GM18499 (cell line): Measurements from ENCODE around the gene SF3B6.
"Not testable (repeated sequence)": the region's sequence is repeated elsewhere in the genome, so short reads cannot be mapped to it uniquely, and the experiment has no call there.

Experiments
- ATAC-seq: cut with Tn5 transposase; IDR thresholded peaks from one replicate; pipeline ENCODE4 v1.9.1; 2021; ENCODE audit warnings: moderate number of reproducible peaks; ENCODE audit not compliant: insufficient read depth, unreplicated experiment

SF3B6 gene

DNA sequence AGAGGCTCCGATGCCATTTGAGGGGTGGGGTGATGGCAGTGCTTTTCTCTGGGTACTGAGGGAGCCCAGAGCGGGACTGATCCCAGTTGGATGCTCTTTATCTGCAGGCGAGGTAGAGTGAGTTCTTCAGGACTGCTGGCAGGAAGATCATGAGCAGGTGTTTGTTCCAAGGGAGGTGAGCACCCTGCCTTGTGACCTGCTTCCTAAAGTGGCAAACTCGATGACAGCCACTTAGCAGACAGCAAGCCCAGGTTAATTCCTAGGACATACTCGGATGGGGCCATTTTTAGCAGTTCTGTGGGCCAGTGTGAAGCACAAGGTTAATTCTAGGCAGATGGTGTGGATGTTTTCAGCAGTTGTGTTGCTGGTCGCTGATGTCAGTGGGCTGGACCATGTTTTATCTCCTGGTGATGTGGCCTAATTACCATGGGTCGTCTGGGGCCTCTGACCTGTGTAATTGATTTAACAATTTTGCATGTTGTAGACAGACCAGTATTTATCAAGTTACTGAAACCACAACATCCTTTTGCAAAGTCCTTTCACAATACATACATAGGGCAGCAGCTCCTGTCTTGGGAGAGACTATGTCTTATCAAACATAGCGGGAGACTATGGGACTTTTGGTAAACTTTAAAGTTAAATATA is 21.6 kb downstream of the SF3B6 start:
- ATAC-seq: no peak

DNA sequence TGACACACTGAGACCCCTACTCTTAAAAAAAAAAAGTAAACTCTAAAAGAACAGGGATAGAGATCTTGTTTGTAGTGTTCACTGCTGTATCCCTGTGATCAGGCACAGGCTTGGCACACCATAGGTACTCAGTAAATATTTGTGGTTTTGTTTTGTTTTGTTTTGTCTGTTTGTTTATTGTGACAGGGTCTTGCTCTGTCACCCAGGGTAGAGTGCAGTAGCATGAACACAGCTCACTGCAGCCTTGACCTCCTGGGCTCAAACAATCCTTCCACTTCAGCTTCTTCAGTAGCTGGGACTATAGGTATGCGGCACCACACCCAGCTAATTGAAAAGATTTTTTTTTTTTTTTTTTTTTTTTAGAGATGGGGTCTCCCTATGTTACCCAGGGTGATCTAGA is 23.2 kb downstream of the SF3B6 start:
- ATAC-seq: no peak

DNA sequence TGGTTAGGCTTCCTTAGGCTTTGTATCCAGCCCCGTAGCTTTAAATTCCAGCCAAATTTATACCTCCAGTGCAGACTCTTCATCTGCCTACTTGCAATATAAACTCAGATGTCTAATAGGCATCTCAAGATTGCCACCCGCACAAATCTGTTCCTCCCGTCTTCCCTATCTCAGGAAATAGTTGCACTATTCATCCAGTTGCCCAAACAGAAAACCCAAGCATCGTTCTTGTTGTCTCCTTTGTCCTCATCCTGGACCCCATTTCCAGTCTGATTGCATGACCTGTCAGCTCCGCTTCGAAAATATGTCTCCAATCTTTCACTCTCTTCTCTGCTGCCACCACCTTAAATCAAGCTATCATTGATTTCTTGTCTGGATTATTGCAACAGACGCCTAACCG is 24.3 kb downstream of the SF3B6 start:
- no peak for ATAC-seq

- no peak for ATAC-seq
Observed at GRCh38 chr2:24050041-24050979, 25.8 kb downstream of the SF3B6 start.

GRCh38 chr2:24049485-24050021 is 26.6 kb downstream of the SF3B6 start, which contains the start of gene FKBP1B:
FKBP1B (plus strand) TSS chr2:24049741; CDS start chr2:24049850, 109 bp downstream.
- ATAC-seq: no peak

- ATAC-seq: no peak
Observed at GRCh38 chr2:24048769-24049484, 27.2 kb downstream of the SF3B6 start.

GRCh38 chr2:24047703-24048033 is 28.5 kb downstream of the SF3B6 start:
- ATAC-seq: no peak

GRCh38 chr2:24046930-24047702 is 29.0 kb downstream of the SF3B6 start, which contains the start of gene WDCP:
WDCP (minus strand) TSS chr2:24047391; CDS start chr2:24039494, 7,897 bp downstream.
- ATAC-seq: peak; percentile 95

GRCh38 chr2:24046599-24046929 is 29.6 kb downstream of the SF3B6 start:
- ATAC-seq: no peak

GRCh38 chr2:24045511-24046508 is 30.3 kb downstream of the SF3B6 start:
- ATAC-seq: no peak

DNA sequence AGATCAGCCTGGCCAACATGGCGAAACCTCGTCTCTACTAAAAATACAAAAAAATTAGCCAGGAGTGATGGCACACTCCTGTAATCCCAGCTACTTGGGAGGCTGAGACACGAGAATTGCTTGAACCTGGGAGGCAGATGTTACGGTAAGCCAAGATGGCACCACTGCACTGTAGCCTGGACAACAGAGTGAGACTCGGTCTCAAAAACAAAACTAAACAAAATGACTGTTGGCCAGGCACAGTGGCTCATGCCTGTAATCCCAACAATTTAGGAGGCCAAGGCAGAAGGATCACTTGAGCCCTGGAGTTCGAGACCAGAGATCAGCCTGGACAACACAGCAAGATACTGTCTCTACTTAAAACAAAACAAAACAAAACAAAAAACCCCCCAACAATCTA is 33.0 kb downstream of the SF3B6 start:
- not testable (repeated sequence) for ATAC-seq

DNA sequence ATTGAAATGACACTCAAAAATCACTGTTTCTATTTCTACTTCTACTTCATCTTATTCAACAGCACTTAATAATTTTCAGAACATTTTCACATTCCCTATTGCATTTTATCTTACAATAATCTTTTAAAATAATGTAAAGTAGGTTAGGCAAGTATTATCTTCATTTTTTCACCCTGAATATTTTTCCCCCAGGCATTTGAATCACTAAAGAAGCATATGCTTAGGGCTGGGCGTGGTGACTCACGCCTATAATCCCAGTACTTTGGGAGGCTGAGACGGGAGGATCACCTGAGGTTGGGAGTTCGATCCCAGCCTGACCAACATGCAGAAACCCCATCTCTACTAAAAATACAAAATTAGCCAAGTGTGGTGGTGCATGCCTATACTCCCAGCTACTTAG is 35.6 kb downstream of the SF3B6 start:
- no peak for ATAC-seq

DNA sequence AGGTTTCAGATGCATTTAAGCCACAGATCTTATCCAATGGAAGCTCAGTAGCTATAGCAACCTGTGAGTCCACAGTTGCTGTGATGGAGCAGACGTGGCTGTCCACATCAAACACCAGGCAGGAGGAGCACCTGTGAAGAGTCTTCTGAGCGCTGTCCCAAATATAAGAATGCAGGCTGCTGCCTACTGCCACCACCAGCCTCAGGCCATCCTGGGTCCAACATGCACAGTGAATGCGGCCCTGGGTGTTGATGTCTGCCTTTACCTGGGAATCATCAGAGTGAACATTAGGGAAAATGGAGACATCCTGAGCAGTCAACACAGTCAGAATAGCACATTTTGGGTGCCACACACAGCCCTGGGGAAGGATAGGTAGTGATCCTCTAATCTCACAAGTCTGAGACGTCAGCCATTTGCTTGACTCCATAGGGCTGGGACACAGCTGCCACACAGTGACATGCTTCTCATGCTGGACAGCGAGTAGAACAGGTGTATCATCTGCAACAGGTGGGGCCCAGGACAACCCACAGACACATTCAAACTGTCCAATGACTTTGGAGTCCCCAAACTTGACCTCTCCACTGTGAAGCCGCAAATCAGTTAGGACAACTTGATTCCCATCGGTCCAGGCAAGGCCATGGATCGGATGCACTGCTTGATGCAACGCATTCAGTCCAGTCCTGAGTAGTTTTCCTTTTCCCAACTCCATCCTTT is 37.2 kb downstream of the SF3B6 start:
- no peak for ATAC-seq

DNA sequence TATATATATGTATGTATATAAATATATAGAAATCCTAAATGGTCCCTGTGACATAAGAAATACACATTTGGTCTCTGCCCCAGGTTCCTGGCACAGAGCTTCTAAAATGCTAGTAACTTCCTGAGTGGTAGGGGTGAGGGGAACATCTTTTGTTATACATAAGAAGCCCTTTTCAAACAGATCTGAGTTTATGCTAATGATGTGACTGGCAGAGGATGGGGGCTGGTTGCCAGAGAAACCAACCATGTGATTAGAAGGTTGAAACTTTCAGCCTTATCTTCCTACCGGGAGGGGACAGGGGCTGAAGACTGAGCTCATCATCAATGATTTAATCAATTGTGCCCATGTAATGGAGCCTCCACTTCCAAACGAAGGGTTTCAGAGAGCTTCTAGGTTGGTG is 49.9 kb downstream of the SF3B6 start:
- ATAC-seq: no peak

GRCh38 chr2:24024996-24025663 is 51.0 kb downstream of the SF3B6 start:
- no peak for ATAC-seq

DNA sequence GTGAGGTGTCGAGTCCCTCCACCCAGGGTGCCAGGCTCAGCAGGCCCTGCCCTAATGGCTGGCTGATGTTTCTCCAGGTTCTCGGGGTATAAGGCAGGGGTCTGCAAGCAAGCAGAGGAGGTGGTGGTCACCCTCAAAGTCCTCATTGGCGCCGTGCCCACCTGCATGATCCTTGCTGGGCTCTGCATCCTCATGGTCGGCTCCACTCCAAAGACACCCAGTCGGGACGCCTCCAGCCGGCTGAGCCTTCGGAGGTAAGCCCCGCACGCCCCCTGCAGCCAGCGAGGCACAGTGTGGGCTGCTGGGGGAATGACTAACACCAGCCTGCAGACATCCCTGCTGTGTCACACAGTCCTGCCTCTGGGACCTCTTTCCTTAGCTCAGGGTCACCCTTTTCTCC is 52.1 kb downstream of the SF3B6 start:
- no peak for ATAC-seq

- no peak for ATAC-seq
Observed at GRCh38 chr2:24022975-24023575, 53.1 kb downstream of the SF3B6 start.
